ENCODE measurements around the gene SH3BGRL. TPM values are rescaled to one million over a fixed set of nuclear protein-coding genes. Genes with fewer than 3 reads are reported as not detected.

SH3BGRL gene
- polyA plus RNA-seq, 1 of the 3 experiments (the other 2 are of a cell fraction): 43.6 TPM

DNA sequence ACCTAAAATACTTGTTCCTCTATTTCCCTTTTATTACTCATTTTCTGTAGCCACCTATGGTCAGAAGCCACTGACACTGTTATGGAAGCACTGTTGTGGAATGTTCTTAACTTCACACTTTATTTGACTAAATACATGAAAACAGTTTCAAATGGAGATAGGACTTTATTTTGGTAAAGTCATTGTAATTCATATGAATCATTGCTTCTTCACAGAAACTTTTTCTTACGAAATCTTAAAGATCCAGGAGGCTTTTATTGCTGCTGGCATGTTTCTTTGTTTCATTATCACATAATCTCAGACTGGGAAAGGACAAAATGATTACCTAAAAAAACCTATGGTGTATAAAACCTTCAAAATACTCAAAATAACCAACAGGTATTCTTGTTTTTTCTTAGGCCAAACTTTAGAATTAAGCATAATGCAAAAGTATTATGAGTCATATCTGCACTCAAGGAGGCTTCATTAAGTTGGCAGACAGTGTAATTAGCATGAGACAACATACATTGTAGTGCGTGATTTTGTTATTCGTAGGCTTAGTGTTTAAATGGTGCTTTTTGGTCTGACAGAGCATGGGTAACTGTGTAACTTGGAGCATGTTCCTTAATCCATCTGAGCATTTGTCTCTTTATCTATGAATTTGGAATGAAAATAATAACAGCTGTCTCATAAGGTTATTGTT lies 58.0 kb downstream of the SH3BGRL start (continued):
- TF ChIP-seq, protein P1, sequence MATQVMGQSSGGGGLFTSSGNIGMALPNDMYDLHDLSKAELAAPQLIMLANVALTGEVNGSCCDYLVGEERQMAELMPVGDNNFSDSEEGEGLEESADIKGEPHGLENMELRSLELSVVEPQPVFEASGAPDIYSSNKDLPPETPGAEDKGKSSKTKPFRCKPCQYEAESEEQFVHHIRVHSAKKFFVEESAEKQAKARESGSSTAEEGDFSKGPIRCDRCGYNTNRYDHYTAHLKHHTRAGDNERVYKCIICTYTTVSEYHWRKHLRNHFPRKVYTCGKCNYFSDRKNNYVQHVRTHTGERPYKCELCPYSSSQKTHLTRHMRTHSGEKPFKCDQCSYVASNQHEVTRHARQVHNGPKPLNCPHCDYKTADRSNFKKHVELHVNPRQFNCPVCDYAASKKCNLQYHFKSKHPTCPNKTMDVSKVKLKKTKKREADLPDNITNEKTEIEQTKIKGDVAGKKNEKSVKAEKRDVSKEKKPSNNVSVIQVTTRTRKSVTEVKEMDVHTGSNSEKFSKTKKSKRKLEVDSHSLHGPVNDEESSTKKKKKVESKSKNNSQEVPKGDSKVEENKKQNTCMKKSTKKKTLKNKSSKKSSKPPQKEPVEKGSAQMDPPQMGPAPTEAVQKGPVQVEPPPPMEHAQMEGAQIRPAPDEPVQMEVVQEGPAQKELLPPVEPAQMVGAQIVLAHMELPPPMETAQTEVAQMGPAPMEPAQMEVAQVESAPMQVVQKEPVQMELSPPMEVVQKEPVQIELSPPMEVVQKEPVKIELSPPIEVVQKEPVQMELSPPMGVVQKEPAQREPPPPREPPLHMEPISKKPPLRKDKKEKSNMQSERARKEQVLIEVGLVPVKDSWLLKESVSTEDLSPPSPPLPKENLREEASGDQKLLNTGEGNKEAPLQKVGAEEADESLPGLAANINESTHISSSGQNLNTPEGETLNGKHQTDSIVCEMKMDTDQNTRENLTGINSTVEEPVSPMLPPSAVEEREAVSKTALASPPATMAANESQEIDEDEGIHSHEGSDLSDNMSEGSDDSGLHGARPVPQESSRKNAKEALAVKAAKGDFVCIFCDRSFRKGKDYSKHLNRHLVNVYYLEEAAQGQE (IDR thresholded peaks at IDR 0.05; ENCODE audit: low read depth, low read length): no peak

DNA sequence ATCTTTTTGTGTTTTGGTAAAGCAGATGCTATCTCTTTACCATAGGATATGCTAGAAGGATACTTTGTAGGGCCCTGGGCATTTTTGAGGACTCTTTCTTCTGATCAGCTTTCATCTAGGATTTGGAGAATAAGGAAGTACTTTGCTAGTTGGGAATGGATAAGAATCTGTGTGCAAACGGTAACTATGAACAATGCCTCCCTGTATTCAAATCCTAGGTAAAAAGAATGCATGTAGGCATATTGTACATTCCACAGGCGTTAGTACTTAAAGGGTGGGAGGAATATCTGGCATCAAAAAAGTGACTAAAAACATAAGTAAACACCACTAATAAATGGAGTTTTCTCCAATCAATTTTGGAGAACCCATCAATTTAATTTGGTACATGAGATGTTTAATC lies 59.7 kb downstream of the SH3BGRL start:
- Histone ChIP-seq H3K27me3 (ENCODE audit: insufficient read depth) (no peaks in the 10 kb centered on the region), H3K9me2 (no peaks in the 10 kb centered on the region), H3K4me1 (ENCODE audit: control insufficient read depth in 1 of 2, insufficient read depth in 2 of 2, low read depth in 1 of 2, low read length in 1 of 2) (no peaks in the 10 kb centered on the region; a peak in 1 of 4 replicates), H3K36me3 (replicated peaks in 1 of 2; ENCODE audit: control insufficient read depth in 1 of 2, insufficient read depth in 2 of 2, low read length in 1 of 2) (no peaks in the 10 kb centered on the region), H3K79me2 (ENCODE audit: insufficient read depth) (0 out of 2 replicates have a peak, but pooled peaks cover 2% of the 10 kb centered on the region), H3K4me3 (ENCODE audit: low read depth in 2 of 2, low read length in 1 of 2) (no peak overlapping the region), H3K4me2 (no peak overlapping the region), H3K9me3 (no peaks in the 10 kb centered on the region), H2AFZ (ENCODE audit: low read depth) (no peak overlapping the region), H3K27ac (ENCODE audit: low read depth in 2 of 2, low read length in 1 of 2) (no peak overlapping the region), H3F3A (replicated peaks; ENCODE audit: insufficient read depth) (no peaks in the 10 kb centered on the region), H4K20me1 (ENCODE audit: insufficient read depth) (no peaks in the 10 kb centered on the region), H3K9ac (no peak overlapping the region)
- no peak for DNase-seq
- POLR2A ChIA-PET: no interaction called here
- TF ChIP-seq GATA2 (CRISPR knock-in tag; IDR thresholded peaks at IDR 0.05) (no peak), FOSL2 (IDR thresholded peaks at IDR 0.05; ENCODE audit: borderline replicate concordance, low read depth) (no peak), RFX5 (IDR thresholded peaks at IDR 0.05; ENCODE audit: low read length) (no peak), RXRA (IDR thresholded peaks at IDR 0.05; ENCODE audit: borderline replicate concordance, low read depth) (no peak), GABPA (IDR thresholded peaks at IDR 0.05; ENCODE audit: low read depth) (no peak), ELF1 (IDR thresholded peaks at IDR 0.05) (no peak), YY1 (IDR thresholded peaks at IDR 0.05; ENCODE audit: low read depth) (no peak), FOXJ3 (CRISPR knock-in tag; IDR thresholded peaks at IDR 0.05) (no peak), EP300 (IDR thresholded peaks at IDR 0.05; ENCODE audit: borderline replicate concordance in 1 of 2, low read depth in 1 of 2, low read length in 1 of 2) (no peak), EZH2phosphoT487 (IDR thresholded peaks at IDR 0.05; ENCODE audit: borderline replicate concordance, low read depth) (no peak)
- TF ChIP-seq, protein P2, sequence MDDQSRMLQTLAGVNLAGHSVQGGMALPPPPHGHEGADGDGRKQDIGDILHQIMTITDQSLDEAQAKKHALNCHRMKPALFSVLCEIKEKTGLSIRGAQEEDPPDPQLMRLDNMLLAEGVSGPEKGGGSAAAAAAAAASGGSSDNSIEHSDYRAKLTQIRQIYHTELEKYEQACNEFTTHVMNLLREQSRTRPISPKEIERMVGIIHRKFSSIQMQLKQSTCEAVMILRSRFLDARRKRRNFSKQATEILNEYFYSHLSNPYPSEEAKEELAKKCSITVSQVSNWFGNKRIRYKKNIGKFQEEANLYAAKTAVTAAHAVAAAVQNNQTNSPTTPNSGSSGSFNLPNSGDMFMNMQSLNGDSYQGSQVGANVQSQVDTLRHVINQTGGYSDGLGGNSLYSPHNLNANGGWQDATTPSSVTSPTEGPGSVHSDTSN (IDR thresholded peaks at IDR 0.05): no peak
- TF ChIP-seq, protein P3, sequence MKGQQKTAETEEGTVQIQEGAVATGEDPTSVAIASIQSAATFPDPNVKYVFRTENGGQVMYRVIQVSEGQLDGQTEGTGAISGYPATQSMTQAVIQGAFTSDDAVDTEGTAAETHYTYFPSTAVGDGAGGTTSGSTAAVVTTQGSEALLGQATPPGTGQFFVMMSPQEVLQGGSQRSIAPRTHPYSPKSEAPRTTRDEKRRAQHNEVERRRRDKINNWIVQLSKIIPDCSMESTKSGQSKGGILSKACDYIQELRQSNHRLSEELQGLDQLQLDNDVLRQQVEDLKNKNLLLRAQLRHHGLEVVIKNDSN (IDR thresholded peaks at IDR 0.05; ENCODE audit: borderline replicate concordance, low read depth): no peak
- TF ChIP-seq, protein P4, sequence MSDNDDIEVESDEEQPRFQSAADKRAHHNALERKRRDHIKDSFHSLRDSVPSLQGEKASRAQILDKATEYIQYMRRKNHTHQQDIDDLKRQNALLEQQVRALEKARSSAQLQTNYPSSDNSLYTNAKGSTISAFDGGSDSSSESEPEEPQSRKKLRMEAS (IDR thresholded peaks at IDR 0.05; ENCODE audit: low read depth): no peak
- TF ChIP-seq, protein P5, sequence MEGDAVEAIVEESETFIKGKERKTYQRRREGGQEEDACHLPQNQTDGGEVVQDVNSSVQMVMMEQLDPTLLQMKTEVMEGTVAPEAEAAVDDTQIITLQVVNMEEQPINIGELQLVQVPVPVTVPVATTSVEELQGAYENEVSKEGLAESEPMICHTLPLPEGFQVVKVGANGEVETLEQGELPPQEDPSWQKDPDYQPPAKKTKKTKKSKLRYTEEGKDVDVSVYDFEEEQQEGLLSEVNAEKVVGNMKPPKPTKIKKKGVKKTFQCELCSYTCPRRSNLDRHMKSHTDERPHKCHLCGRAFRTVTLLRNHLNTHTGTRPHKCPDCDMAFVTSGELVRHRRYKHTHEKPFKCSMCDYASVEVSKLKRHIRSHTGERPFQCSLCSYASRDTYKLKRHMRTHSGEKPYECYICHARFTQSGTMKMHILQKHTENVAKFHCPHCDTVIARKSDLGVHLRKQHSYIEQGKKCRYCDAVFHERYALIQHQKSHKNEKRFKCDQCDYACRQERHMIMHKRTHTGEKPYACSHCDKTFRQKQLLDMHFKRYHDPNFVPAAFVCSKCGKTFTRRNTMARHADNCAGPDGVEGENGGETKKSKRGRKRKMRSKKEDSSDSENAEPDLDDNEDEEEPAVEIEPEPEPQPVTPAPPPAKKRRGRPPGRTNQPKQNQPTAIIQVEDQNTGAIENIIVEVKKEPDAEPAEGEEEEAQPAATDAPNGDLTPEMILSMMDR (IDR thresholded peaks at IDR 0.05): no peak
- TF ChIP-seq, protein P1 (IDR thresholded peaks at IDR 0.05; ENCODE audit: low read depth, low read length): no peak
- CTCF ChIA-PET: no interaction called here
- WGBS (ENCODE audit: low lambda C conversion rate): 26% methylated on average over 2 of the region's 2 CpGs

Data from SK-N-SH (cell line).